Esophagus muscularis mucosa (tissue), 3 donors: ENCODE measurements around the gene GRHL1.

Experiments
- CTCF ChIP-seq, 3 experiments: fragments of 200-600 bp in 2 of 3; fragments of 450-650 bp in 1 of 3; sonication (generic) in 2 of 3; IDR thresholded peaks; one replicate each; pipeline ENCODE4 v1.5.1; 2017 to 2019; ENCODE audit warnings: antibody characterized with exemption in 3 of 3, mild to moderate bottlenecking in 2 of 3, moderate library complexity in 1 of 3
- POLR2AphosphoS5 ChIP-seq, 2 donors: sonication (generic); formaldehyde crosslinking; IDR thresholded peaks; one replicate each; pipeline ENCODE4 v1.6.1; 2017; ENCODE audit warnings: antibody characterized with exemption in 2 of 2

GRCh38 chr2:9918275-9918674 lies 33.2 kb upstream of the GRHL1 start:
- no peak for TF ChIP-seq CTCF (IDR thresholded peaks at IDR 0.05)
- TF ChIP-seq POLR2AphosphoS5 (IDR thresholded peaks at IDR 0.05) = no peak
